Choroid plexus epithelial cell (primary cell): ENCODE data around the gene KIF18B.

Experiments
- DNase-seq: peaks from one replicate; pipeline ENCODE4 v3.0.0-alpha.2; 2010; ENCODE audit warnings: low read depth
- H3K4me3 ChIP-seq: 2 replicates; pipeline ENCODE4 v1.5.1; 2011; ENCODE audit warnings: low read depth, mild to moderate bottlenecking, control low read depth, low read length, moderate library complexity
- CTCF ChIP-seq: conservative IDR thresholded peaks from 2 replicates; pipeline ENCODE4 v1.5.1; 2011; ENCODE audit warnings: low read depth, mild to moderate bottlenecking, control low read depth, inconsistent platforms, low read length, moderate library complexity

KIF18B gene

GRCh38 chr17:44892250-44892649 lies 55.3 kb downstream of the KIF18B start:
- TF ChIP-seq CTCF, result no peak
- no peak for DNase-seq
- no peak overlapping the region for H3K4me3 ChIP-seq

- no peak for TF ChIP-seq CTCF
- no peak overlapping the region for H3K4me3 ChIP-seq
- DNase-seq, result no peak
Observed at GRCh38 chr17:44889003-44889402, 58.6 kb downstream of the KIF18B start.

- no peak for TF ChIP-seq CTCF
- DNase-seq, result no peak
- H3K4me3 ChIP-seq, result no peak overlapping the region
Observed at GRCh38 chr17:44887971-44888954, 59.3 kb downstream of the KIF18B start.

- H3K4me3 ChIP-seq, result no peak overlapping the region
- no peak for DNase-seq
- no peak for TF ChIP-seq CTCF
Observed at GRCh38 chr17:44887016-44887415, 60.6 kb downstream of the KIF18B start.

GRCh38 chr17:44884941-44885340 lies 62.6 kb downstream of the KIF18B start:
- no peak overlapping the region for H3K4me3 ChIP-seq
- no peak for TF ChIP-seq CTCF
- DNase-seq, result peak; percentile 78

- TF ChIP-seq CTCF, result no peak
- DNase-seq, result no peak
- H3K4me3 ChIP-seq, result no peak overlapping the region
Observed at GRCh38 chr17:44881145-44881544, 66.4 kb downstream of the KIF18B start.

- DNase-seq, result no peak
- no peak for TF ChIP-seq CTCF
- no peak overlapping the region for H3K4me3 ChIP-seq
Observed at GRCh38 chr17:44880062-44880461, 67.5 kb downstream of the KIF18B start.
